ENCODE results near the gene FAAP20. TPM values are rescaled to one million over a fixed set of nuclear protein-coding genes. Genes with fewer than 3 reads are reported as not detected.
A peak's percentile ranks its signal among the peaks of the same experiment; 100 is the strongest.

The FAAP20 gene
- total and polyA plus RNA-seq, 2 of the 8 experiments (the other 6 are each of a cell fraction or from before 2014, with no cell fraction given) = 58.4 to 99.8 TPM

DNA sequence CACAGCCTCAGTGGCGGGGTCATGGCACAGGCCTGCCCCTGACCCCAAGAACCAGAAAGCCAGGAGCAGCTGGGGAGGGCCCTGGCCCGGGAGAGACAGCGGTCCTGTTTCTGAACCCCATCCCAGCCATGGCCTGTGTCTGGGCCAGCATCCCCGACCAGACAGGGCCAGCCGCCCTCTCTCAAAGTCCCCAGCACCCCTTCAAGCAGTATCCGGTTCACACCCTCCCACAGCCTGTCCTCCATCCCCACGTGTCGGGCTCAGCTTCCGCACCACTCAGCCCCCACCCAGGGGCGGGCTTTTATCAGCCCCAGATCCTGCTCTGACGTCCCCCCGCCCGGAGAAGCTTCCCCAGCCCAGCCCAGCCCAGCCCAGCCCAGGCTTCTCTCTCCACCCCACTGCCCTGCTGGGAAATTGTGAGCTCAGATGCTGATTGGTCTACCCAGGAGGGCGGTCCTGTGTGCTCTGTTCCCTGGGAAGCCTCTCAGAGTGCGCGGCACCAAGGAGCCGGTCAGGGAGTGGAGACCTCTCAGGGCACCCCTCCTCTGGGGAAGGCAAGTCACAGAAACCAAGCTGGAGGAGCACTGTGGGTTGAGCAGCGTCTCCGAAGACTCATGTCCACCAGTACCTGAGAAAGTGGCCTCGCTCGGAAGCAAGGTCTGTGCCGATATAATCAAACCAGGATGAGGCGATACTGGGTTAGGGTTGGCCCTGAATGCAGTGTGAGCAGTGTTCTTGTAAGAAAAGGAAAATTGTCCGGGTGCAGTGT lies 4.7 kb upstream of the FAAP20 start:
- Histone ChIP-seq H3K27me3 (replicated peaks in 1 of 4; ENCODE audit: control insufficient read depth in 3 of 4, extremely low read depth in 1 of 4, insufficient read depth in 3 of 4, low read length in 3 of 4) (no peaks in the 10 kb centered on the region), H3K9me3 (ENCODE audit: insufficient read depth in 2 of 2, low read depth in 1 of 2, low read length in 1 of 2) (no peaks in the 10 kb centered on the region), H3K36me3 (ENCODE audit: control insufficient read depth in 2 of 4, insufficient read depth in 4 of 4, low read length in 3 of 4) (no peaks in the 10 kb centered on the region), H3K4me2 (ENCODE audit: insufficient read depth in 1 of 2, low read depth in 2 of 2, low read length in 2 of 2) (peak overlapping the region; percentile 41 to 77; a peak in 3 of 4 replicates), H4K20me1 (replicated peaks in 1 of 2; ENCODE audit: control insufficient read depth in 1 of 2, insufficient read depth in 2 of 2, low read length in 2 of 2) (no peaks in the 10 kb centered on the region), H4K5ac (ENCODE audit: insufficient read length, low read depth, low read length) (peak overlapping the region; percentile 81), H2BK20ac (ENCODE audit: low read length) (no peak overlapping the region), H2BK12ac (ENCODE audit: low read depth, low read length) (peak overlapping the region; percentile 90; the same call in 1 of the 2 replicates), H3K14ac (ENCODE audit: insufficient read length) (no peak overlapping the region), H3K4ac (replicated peaks; ENCODE audit: insufficient read length, low read depth, low read length) (no peak overlapping the region), H3K4me3 (ENCODE audit: extremely low read depth in 1 of 4, insufficient read depth in 2 of 4, low read depth in 3 of 4, low read length in 4 of 4) (peak overlapping the region; percentile 35 to 60 (median 36); a peak in 6 of 8 replicates), H2BK120ac (replicated peaks; ENCODE audit: low read depth, low read length) (no peak overlapping the region), H2AK5ac (ENCODE audit: low read depth, low read length) (no peak overlapping the region), H2BK5ac (ENCODE audit: low read depth, low read length) (peak overlapping the region; percentile 66; the same call in 1 of the 2 replicates), H3K27ac (ENCODE audit: low read depth, low read length) (no peak overlapping the region), H4K8ac (ENCODE audit: extremely low read depth, insufficient read depth, low read length) (peak overlapping the region; percentile 86), H3K79me1 (ENCODE audit: low read depth, low read length) (no peaks in the 10 kb centered on the region; the same call in 1 of the 2 replicates), H2BK15ac (ENCODE audit: low read length) (peak overlapping the region; percentile 95; the same call in 1 of the 2 replicates), H2AFZ (ENCODE audit: low read length) (peak overlapping the region; percentile 98; the same call in 1 of the 2 replicates), H3K79me2 (ENCODE audit: control insufficient read depth in 1 of 2, insufficient read depth in 2 of 2, low read length in 2 of 2) (no peaks in the 10 kb centered on the region), H3K23me2 (ENCODE audit: low read depth, low read length) (peaks cover 2% of the 10 kb centered on the region; the same call in 1 of the 2 replicates), H3K9ac (replicated peaks in 1 of 4; ENCODE audit: extremely low read depth in 1 of 4, low read depth in 3 of 4, low read length in 3 of 4) (peak overlapping the region in 1 of 4 experiments; percentile 27; a peak in 2 of 7 replicates), H3K18ac (ENCODE audit: extremely low read depth, low read length) (peak overlapping the region; percentile 91), H4K91ac (replicated peaks; ENCODE audit: insufficient read length, low read length) (peak overlapping the region; percentile 93), H3K56ac (replicated peaks; ENCODE audit: insufficient read length, low read depth, low read length) (peak overlapping the region; percentile 60), H3K4me1 (replicated peaks in 1 of 4; ENCODE audit: control insufficient read depth in 3 of 4, insufficient read depth in 4 of 4, low read length in 3 of 4) (peaks cover 0 to 10% (median 5%) of the 10 kb centered on the region in 4 experiments; a peak in 5 of 7 replicates), H3K23ac (ENCODE audit: insufficient read length) (no peak overlapping the region)
- peak in 1 of 2 experiments; percentile 80 for DNase-seq (ENCODE audit: low read depth in 1 of 2, low spot score in 2 of 2)
- WGBS, 2 experiments (ENCODE audit: extremely low coverage in 1 of 2, insufficient coverage in 1 of 2, insufficient read length in 1 of 2, insufficient replicate concordance in 2 of 2, low coverage in 1 of 2, low lambda C conversion rate in 2 of 2, missing lambda C conversion rate in 1 of 2) = 48% methylated on average over 13 of the region's 24 CpGs; no CpG with 5 or more reads in 1 of the 2 experiments
- FAIRE-seq = no peak
- CTCF ChIA-PET (ENCODE audit: partially characterized antibody) = interaction anchor here (0.7 to 14.1 kb wide), 14 partner anchors 8 to 184 kb away, joined by 3 to 154 read pairs (median 4); no protein-coding TSS in a partner anchor
- POLR2A ChIA-PET (ENCODE audit: partially characterized antibody) = interaction anchor here (0.9 to 1.2 kb wide), 5 partner anchors 9 to 183 kb away, joined by 3 to 4 read pairs (median 3); no protein-coding TSS in a partner anchor
- TF ChIP-seq RBBP5 (IDR thresholded peaks at IDR 0.05; ENCODE audit: borderline replicate concordance, low read depth, low read length) (no peak), HDAC2 (IDR thresholded peaks at IDR 0.05; ENCODE audit: borderline replicate concordance in 1 of 2, low read depth in 2 of 2, low read length in 2 of 2) (no peak), CBX5 (IDR thresholded peaks at IDR 0.05; ENCODE audit: low read depth, low read length) (no peak), GTF2F1 (IDR thresholded peaks at IDR 0.05; ENCODE audit: borderline replicate concordance, low read depth, low read length) (no peak), CEBPB (IDR thresholded peaks at IDR 0.05; ENCODE audit: low read depth, low read length) (no peak), EGR1 (IDR thresholded peaks at IDR 0.05; ENCODE audit: borderline replicate concordance, low read depth, low read length) (no peak), NANOG (IDR thresholded peaks at IDR 0.05; ENCODE audit: insufficient read depth, low read depth, low read length, poor library complexity, severe bottlenecking) (no peak), RNF2 (IDR thresholded peaks at IDR 0.05; ENCODE audit: borderline replicate concordance, low read depth, low read length, missing control alignments, poor library complexity, severe bottlenecking) (no peak)

Measured in H1 (cell line).